ENCODE results near the gene SHROOM1.
"Not testable (repeated sequence)": the region's sequence is repeated elsewhere in the genome, so short reads cannot be mapped to it uniquely, and the experiment has no call there.

SHROOM1 gene

DNA sequence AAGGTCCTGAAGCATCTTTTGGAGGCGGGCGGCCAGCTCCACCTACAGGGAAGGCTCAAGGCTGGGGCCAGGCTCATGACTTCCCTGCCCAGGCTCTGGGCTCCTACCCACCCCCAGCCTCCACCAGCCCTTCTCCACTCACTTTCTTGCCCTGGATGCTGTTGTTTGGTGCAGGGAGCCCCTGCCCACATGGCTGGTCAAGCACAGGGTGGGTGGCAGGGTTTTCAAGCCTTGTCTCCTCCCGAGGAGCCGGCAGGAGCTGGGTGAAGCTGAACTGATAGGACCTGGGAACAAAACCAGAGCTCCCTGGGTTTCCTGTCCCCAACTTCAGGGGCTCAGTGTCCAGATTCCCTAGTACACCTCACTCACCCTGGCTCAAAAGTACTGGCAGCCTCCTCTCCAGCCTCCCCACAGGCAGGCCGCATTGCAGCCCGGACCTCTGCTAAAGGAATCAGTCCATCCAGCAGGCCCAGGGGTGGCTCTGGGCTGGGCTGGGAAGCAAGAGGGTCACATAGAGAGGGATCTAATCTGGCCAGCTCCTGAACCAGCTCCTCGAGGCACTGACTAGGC, 6.9 kb downstream of the SHROOM1 start:
- DNase-seq: no peak

DNA sequence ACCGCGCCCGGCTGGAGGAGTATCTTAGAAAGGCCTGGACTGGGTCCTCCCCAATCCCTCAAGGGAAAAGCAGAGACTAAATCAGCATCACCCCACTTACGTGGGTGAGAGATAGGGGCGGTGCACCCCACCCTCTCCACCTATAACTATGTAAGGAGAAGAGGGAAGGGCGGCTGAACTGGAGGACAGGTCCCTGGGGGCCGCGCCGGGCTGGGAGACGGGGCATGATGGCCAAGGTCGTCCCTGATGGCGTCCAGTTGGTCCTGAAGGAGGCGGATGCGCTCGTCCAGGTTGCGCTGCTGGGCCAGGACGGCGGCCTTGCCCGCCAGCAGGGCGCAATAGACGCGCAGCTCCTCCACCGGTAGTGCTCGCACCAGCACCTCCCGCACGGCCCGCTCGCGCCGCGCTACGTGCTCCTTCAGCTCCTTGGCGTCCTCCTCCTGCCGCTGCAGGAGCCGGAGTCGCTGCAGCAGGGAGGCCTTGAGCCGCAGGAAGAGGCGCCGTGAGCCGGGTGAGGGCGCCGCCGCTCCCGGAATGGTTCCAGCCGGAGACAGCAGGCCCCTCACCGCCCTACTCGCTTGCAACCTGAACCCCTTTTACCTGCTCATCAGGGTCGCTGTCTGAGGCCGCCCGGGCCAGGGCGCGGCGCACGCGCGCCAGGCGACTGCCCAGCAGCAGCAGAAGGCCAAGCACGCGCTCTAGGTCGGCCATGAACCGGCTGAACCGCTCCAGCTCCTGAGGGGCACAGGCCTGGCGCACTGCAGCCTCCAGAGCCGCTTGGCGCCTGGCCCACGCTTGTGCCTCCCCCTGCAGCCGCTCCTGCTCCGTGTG, 7.6 kb downstream of the SHROOM1 start:
- no peak for DNase-seq

GRCh38 chr5:132821791-132822190, 8.7 kb downstream of the SHROOM1 start:
- peak; percentile 4 for DNase-seq

DNA sequence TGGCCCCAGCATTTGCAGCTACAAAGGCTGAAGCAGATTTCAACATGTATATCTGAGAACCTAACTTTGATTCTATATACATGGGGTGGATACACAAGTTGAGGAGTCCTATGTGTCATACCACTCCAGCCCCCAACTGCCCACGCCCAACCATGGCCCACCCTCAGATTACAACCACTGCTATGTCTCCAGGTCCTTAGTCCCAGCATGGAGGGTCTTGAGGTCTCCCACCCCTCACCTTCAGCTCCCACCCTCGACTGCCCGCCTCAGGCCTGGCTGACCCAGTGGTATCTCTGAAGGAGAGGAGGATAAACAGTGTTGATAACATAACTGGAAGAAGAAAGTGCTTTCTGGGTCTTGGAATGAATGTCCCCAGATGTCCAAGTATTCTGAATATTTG, 9.1 kb downstream of the SHROOM1 start:
- DNase-seq: no peak

- peak; percentile 72 for DNase-seq
Observed at GRCh38 chr5:132820162-132820754, 10.2 kb downstream of the SHROOM1 start.

DNA sequence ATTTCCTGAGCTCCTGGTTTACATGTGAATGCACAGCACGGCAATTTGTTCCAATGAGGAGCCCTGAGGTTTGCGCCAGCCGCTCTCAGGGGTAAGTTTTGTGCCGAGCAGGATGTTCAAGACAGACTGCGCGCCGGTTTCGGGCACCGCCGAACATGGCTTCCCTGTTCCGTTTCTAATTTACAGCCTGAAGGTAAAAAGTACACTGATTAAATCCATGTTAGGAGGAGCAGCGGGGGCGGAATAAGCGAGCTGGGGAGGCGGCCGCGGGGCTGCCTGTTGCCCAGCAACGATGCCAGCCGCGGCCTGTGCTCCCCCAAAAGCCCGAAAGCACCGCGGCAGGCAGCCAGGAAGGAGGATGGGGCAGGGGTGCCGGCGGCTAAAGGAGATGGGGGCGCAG, 11.0 kb downstream of the SHROOM1 start:
- DNase-seq: no peak

GRCh38 chr5:132817011-132817410, 13.4 kb downstream of the SHROOM1 start:
- DNase-seq: no peak

DNA sequence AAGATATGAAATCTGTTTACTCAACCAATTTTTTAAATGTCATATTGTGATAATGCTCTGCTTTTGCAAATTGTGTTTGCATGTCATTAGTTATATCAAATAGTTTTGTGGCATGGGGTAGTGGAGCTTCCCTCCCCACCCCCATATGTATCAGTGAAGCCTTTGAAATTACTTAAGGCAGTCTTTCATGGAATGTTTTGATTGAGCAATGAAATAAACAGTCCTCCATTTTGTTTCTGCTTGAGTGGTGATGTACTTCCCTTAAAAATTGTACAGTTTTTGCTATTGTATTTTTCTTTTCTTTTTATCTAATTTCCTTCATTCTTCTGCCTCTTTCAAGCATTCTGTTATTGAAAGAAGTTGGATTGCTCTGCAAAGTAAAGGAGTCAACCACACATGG, 13.9 kb downstream of the SHROOM1 start:
- DNase-seq: no peak

DNA sequence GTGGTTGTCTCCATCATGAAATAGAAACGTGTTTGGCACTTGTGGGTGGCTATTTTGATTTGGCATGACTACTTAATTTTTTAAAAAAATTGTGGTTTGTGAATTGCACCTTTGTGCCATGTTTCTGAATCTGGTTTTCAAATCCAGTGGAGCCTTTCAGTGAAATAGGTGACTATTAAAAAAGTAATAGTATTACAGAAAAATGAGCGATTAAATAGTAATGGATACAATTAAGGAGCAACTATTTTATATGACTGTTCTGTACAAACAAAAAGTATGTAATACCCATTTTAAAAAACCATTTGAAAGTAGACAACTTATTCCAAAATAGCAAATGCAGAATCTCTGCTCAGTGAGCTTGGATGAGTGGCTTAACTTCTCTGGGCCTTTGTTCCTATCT, 14.4 kb downstream of the SHROOM1 start:
- DNase-seq: no peak

- DNase-seq: no peak
Observed at GRCh38 chr5:132815454-132815853, 15.0 kb downstream of the SHROOM1 start.

GRCh38 chr5:132814503-132815294, 15.7 kb downstream of the SHROOM1 start:
- DNase-seq: no peak

DNA sequence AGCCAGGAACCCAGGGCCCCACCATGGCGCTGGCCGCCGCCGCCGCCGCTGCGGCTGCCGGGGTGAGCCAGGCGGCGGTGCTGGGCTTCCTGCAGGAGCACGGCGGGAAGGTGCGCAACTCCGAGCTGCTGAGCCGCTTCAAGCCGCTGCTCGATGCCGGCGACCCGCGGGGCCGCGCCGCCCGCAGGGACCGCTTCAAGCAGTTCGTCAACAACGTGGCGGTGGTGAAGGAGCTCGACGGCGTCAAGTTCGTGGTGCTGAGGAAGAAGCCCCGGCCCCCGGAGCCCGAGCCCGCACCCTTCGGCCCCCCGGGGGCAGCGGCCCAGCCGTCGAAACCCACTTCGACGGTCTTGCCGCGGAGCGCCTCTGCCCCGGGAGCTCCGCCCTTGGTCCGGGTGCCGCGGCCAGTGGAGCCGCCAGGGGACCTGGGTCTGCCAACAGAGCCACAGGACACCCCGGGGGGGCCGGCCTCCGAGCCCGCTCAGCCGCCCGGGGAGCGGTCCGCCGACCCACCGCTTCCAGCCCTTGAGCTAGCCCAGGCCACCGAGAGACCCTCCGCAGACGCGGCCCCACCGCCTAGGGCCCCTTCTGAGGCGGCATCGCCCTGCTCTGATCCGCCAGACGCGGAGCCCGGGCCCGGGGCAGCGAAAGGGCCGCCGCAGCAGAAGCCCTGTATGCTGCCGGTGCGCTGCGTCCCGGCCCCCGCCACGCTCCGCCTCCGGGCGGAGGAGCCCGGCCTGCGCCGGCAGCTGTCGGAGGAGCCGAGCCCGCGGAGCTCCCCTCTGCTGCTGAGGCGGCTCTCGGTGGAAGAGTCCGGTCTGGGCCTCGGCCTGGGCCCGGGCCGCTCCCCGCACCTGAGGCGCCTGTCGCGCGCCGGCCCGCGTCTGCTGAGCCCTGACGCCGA, 16.6 kb downstream of the SHROOM1 start:
- DNase-seq: no peak

DNA sequence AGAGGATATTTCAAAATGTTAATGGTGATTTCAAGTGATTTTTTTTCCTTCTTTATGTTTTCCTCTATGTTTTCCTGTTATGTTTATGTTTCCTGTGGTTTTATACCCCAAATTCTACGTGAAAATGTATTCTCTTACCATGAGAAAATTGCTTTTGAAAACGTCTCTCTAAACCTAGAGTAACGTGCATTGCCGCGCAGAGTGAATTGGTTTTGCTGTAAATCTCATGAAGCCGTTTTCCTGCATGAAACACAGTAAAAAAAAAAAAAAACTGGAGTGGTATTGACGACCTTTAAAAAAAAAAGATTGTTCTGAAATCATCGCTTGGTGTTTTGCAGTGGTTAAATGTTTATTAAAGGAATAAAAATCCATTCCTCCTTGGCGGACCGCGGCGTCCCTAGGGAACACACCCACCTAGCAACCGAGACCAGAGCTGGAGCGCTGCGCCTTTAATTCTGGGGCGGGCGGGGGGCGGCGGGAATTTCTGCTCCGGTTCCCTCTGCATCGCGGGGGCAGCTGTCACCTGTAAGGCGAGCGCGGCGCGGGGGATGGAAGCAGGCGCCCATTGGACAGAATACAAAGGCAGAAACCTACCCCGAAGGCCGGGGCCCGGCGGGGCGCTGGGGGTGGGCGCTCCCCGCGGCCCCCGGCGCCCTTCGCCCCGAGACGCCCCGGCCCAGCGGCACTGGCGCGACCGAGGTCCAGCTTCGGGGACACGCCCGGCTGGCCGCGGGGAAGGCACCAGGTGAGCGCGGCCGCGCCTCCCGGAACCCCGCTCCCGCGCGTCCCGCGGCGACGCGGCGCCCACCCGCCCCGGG, 17.5 kb downstream of the SHROOM1 start, which contains the start of gene SOWAHA:
TSS of gene SOWAHA (plus strand) at position 522 of the 818 bp plus-strand sequence. CDS start 320 bp downstream, outside the sequence.
- DNase-seq: peak; percentile 43

DNA sequence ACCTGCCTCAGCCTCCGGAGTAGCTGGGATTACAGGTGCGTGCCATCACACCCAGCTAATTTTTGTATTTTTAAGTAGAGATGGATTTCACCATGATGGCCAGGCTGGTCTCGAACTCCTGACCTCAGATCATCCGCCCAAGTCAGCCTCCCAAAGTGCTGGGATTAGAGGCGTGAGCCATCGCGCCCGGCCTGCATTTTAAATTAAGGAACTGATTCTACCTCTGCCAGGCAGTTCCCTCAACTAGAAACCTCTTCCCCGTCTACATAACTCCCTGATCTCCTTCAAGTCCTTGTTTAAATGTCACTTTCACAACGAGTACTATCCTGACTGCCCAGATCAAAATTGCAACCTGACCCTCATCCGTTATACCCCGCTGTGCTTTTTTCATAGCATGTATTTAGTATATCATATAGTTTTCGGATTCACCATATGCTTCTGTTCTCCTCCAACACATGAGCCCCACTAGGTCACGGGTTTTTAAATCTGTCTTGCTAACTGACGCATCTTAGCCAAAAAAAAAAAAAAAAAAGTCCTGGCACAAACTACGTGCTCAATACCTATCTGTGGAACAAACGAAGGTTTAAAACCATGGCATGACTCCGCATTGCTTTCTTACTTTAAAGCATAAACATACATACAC, 18.2 kb downstream of the SHROOM1 start:
- no peak for DNase-seq

- DNase-seq: no peak
Observed at GRCh38 chr5:132810605-132811004, 19.8 kb downstream of the SHROOM1 start.

GRCh38 chr5:132808866-132809265, 21.6 kb downstream of the SHROOM1 start:
- DNase-seq: no peak

GRCh38 chr5:132808448-132808847, 22.0 kb downstream of the SHROOM1 start:
- no peak for DNase-seq

GRCh38 chr5:132807163-132807838, 23.1 kb downstream of the SHROOM1 start:
- no peak for DNase-seq

GRCh38 chr5:132806804-132807162, 23.7 kb downstream of the SHROOM1 start:
- not testable (repeated sequence) for DNase-seq

GRCh38 chr5:132805872-132806271, 24.6 kb downstream of the SHROOM1 start:
- not testable (repeated sequence) for DNase-seq
